GM23338 (cell line): ENCODE results near the gene RIF1. TPM values are rescaled to one million over a fixed set of nuclear protein-coding genes. Genes with fewer than 3 reads are reported as not detected.

Experiments
- ATAC-seq: fragments of 200-7000 bp; cut with Tn5 transposase; 3 replicates; pipeline ENCODE4 v1.9.1; 2020
- DNase-seq: peaks from one replicate; pipeline ENCODE4 v3.0.0-alpha.2; 2015; ENCODE audit warnings: low spot score
- H2AFZ ChIP-seq: fragments of 200-600 bp; sonication (generic); 2 replicates; pipeline ENCODE4 v1.8.0; 2016; ENCODE audit warnings: antibody characterized with exemption, mild to moderate bottlenecking, moderate library complexity
- H3F3A ChIP-seq: fragments of 200-600 bp; sonication (generic); replicated peaks from 2 replicates; pipeline ENCODE4 v1.8.0; 2017; ENCODE audit warnings: antibody characterized with exemption, mixed run types, low read depth
- H3K27ac ChIP-seq: fragments of 200-600 bp; sonication (generic); 2 replicates; pipeline ENCODE4 v1.6.1; 2016; ENCODE audit warnings: low read depth
- H3K27me3 ChIP-seq: fragments of 200-600 bp; sonication (generic); 2 replicates; pipeline ENCODE4 v1.8.0; 2016; ENCODE audit warnings: mild to moderate bottlenecking, mixed run types, moderate library complexity; ENCODE audit not compliant: insufficient read depth
- H3K36me3 ChIP-seq: fragments of 200-600 bp; sonication (generic); 2 replicates; pipeline ENCODE4 v1.8.0; 2016; ENCODE audit warnings: mild to moderate bottlenecking; ENCODE audit not compliant: insufficient read depth
- H3K4me1 ChIP-seq: fragments of 200-600 bp; sonication (generic); 2 replicates; pipeline ENCODE4 v1.8.0; 2016; ENCODE audit warnings: mild to moderate bottlenecking, moderate library complexity; ENCODE audit not compliant: insufficient read depth
- H3K4me2 ChIP-seq: fragments of 200-600 bp; sonication (generic); 2 replicates; pipeline ENCODE4 v1.7.1; 2017; ENCODE audit warnings: mixed run types
- H3K4me3 ChIP-seq: fragments of 200-600 bp; sonication (generic); 2 replicates; pipeline ENCODE4 v1.6.1; 2016; ENCODE audit warnings: mixed run types
- H3K79me2 ChIP-seq: fragments of 200-600 bp; sonication (generic); replicated peaks from 2 replicates; pipeline ENCODE4 v1.8.0; 2017; ENCODE audit warnings: mild to moderate bottlenecking; ENCODE audit not compliant: insufficient read depth
- H3K9me2 ChIP-seq: fragments of 200-600 bp; sonication (generic); 2 replicates; pipeline ENCODE4 v1.8.0; 2017; ENCODE audit not compliant: insufficient read depth
- H4K20me1 ChIP-seq: fragments of 200-600 bp; sonication (generic); replicated peaks from 2 replicates; pipeline ENCODE4 v1.8.0; 2017; ENCODE audit warnings: mild to moderate bottlenecking; ENCODE audit not compliant: insufficient read depth
- H3K27ac Mint-ChIP-seq: 2 replicates; pipeline ENCODE4 v1.8.0; 2020; ENCODE audit warnings: inconsistent platforms, mild to moderate bottlenecking, moderate library complexity, mixed read lengths
- H3K27me3 Mint-ChIP-seq: 3 replicates; pipeline ENCODE4 v1.8.0; 2022; ENCODE audit warnings: low read depth, mild to moderate bottlenecking, moderate library complexity, mixed read lengths, inconsistent platforms; ENCODE audit not compliant: insufficient read depth, poor library complexity
- H3K36me3 Mint-ChIP-seq: 3 replicates; pipeline ENCODE4 v1.8.0; 2021; ENCODE audit warnings: low read depth, mild to moderate bottlenecking, inconsistent platforms, moderate library complexity, mixed read lengths
- H3K4me1 Mint-ChIP-seq: 3 replicates; pipeline ENCODE4 v1.8.0; 2020; ENCODE audit warnings: mild to moderate bottlenecking, inconsistent platforms, mixed read lengths
- H3K4me3 Mint-ChIP-seq: 3 replicates; pipeline ENCODE4 v1.8.0; 2021; ENCODE audit warnings: moderate library complexity, mild to moderate bottlenecking, inconsistent platforms, mixed read lengths
- H3K9me3 Mint-ChIP-seq: 3 replicates; pipeline ENCODE4 v1.8.0; 2020; ENCODE audit warnings: moderate library complexity, mild to moderate bottlenecking, inconsistent platforms, mixed read lengths
- CREB1 ChIP-seq: fragments of 250-450 bp; sonication (Bioruptor Pico); IDR thresholded peaks from 2 replicates; pipeline ENCODE4 v1.5.0; 2020; ENCODE audit warnings: low read depth, mild to moderate bottlenecking, moderate library complexity
- CTCF ChIP-seq, 2 experiments: fragments of 200-600 bp in 1 of 2; sonication (generic) in 1 of 2; conservative IDR thresholded peaks; 2 replicates each; pipeline versions ENCODE4 v1.5.1 to v1.6.1; 2016 to 2017; ENCODE audit warnings: antibody characterized with exemption in 2 of 2, low read depth in 2 of 2, mild to moderate bottlenecking in 2 of 2, moderate library complexity in 1 of 2
- ETS1 ChIP-seq: IDR thresholded peaks from 2 replicates; pipeline ENCODE4 v1.6.1; 2016; ENCODE audit warnings: antibody characterized with exemption
- EZH2 ChIP-seq: fragments of 200-600 bp; sonication (generic); IDR thresholded peaks from one replicate; pipeline ENCODE4 v1.8.0; 2017; ENCODE audit warnings: antibody characterized with exemption, mild to moderate bottlenecking, low read depth; ENCODE audit not compliant: unreplicated experiment
- EZH2phosphoT487 ChIP-seq: fragments of 200-600 bp; sonication (generic); IDR thresholded peaks from one replicate; pipeline ENCODE4 v1.8.1; 2018; ENCODE audit warnings: antibody characterized with exemption; ENCODE audit not compliant: unreplicated experiment
- JUNB ChIP-seq: IDR thresholded peaks from one replicate; pipeline ENCODE4 v1.6.1; 2016; ENCODE audit warnings: antibody characterized with exemption; ENCODE audit not compliant: unreplicated experiment
- NANOG ChIP-seq: IDR thresholded peaks from 2 replicates; pipeline ENCODE4 v1.6.1; 2016; ENCODE audit warnings: antibody characterized with exemption, borderline replicate concordance
- POLR2AphosphoS5 ChIP-seq: IDR thresholded peaks from 2 replicates; pipeline ENCODE4 v1.6.1; 2016; ENCODE audit warnings: antibody characterized with exemption, low read depth
- REST ChIP-seq: IDR thresholded peaks from one replicate; pipeline ENCODE4 v1.6.1; 2018; ENCODE audit warnings: antibody characterized with exemption; ENCODE audit not compliant: unreplicated experiment
- STAT1 ChIP-seq: IDR thresholded peaks from one replicate; pipeline ENCODE4 v1.6.1; 2016; ENCODE audit warnings: antibody characterized with exemption; ENCODE audit not compliant: unreplicated experiment
- ZNF114 ChIP-seq: fragments of 250-450 bp; sonication (Bioruptor Pico); IDR thresholded peaks from 2 replicates; pipeline ENCODE4 v1.5.0; 2020; ENCODE audit warnings: mild to moderate bottlenecking, moderate library complexity
- ZNF331 ChIP-seq: fragments of 250-450 bp; sonication (Bioruptor Pico); IDR thresholded peaks from 2 replicates; pipeline ENCODE4 v1.5.0; 2020; ENCODE audit warnings: low read depth, mild to moderate bottlenecking, moderate library complexity
- ZNF462 ChIP-seq: fragments of 250-450 bp; sonication (Bioruptor Pico); IDR thresholded peaks from 2 replicates; pipeline ENCODE4 v1.5.0; 2020; ENCODE audit warnings: mild to moderate bottlenecking, moderate library complexity
- polyA plus RNA-seq: library from polyadenylated mRNA; unstranded; fragments of >200 nt; fragmentation: Nextera tagmentation; extraction: Ambion mirVana; gene quantifications from 2 replicates; pipeline ENCODE4 v1.2.1, GENCODE V29; 2016
- total RNA-seq: library from RNA; depleted of rRNA; stranded (reverse); fragments of >200 nt; shearing (Covaris generic); gene quantifications from 2 replicates; pipeline ENCODE4 v1.2.3, GENCODE V29; 2014

RIF1 gene
- total and polyA plus RNA-seq, 2 experiments from 2014 or later: 68.5 to 134 TPM

DNA sequence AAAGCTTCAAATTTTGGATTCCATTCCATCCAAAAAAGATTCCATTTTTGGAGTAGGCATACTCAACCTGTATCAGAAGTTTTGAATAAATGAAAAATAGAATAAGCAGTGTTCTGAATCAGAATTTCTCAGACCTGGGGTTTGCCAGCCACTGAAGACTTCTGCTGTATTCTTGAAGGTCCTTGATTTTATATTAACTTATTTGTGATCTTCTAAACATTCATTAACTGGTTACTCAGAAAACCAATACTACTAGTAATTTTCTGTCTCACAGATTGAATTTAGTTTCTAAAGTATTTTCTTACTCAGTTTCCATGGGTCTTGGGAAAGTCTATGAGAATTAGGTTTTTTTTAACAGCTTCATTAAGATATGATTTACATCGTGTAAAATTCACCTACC lies 60.9 kb downstream of the RIF1 start:
- ATAC-seq: no peak
- H3K4me1 Mint-ChIP-seq: no peaks in the 10 kb centered on the region
- TF ChIP-seq JUNB: no peak
- TF ChIP-seq CTCF (conservative IDR thresholded peaks at IDR 0.05; ENCODE audit: low read depth in 2 of 2): no peak
- TF ChIP-seq POLR2AphosphoS5: no peak
- TF ChIP-seq EZH2: no peak
- TF ChIP-seq CREB1: no peak
- TF ChIP-seq ZNF462 (CRISPR knock-in tag): no peak
- no peak for TF ChIP-seq REST
- TF ChIP-seq STAT1: no peak
- no peak for TF ChIP-seq NANOG
- TF ChIP-seq ZNF114 (CRISPR knock-in tag): no peak
- TF ChIP-seq ETS1: no peak
- TF ChIP-seq ZNF331 (CRISPR knock-in tag): no peak
- no peak for TF ChIP-seq EZH2phosphoT487

More for the DNA sequence above, 60.9 kb downstream of the RIF1 start:
- H3K27ac ChIP-seq: no peak overlapping the region
- H3K9me2 ChIP-seq: no peaks in the 10 kb centered on the region
- H3K4me3 Mint-ChIP-seq: no peak overlapping the region
- no peak for DNase-seq
- H3K36me3 Mint-ChIP-seq: peaks cover 95% of the 10 kb centered on the region
- H3K4me2 ChIP-seq: no peak overlapping the region
- H4K20me1 ChIP-seq: peaks cover 29% of the 10 kb centered on the region
- no peaks in the 10 kb centered on the region for H3K4me1 ChIP-seq
- no peaks in the 10 kb centered on the region for H3F3A ChIP-seq
- no peak overlapping the region for H2AFZ ChIP-seq
- no peak overlapping the region for H3K27ac Mint-ChIP-seq
- no peaks in the 10 kb centered on the region for H3K9me3 Mint-ChIP-seq
- H3K79me2 ChIP-seq: peaks cover 77% of the 10 kb centered on the region
- no peaks in the 10 kb centered on the region for H3K27me3 ChIP-seq
- peaks cover 76% of the 10 kb centered on the region for H3K36me3 ChIP-seq
- H3K27me3 Mint-ChIP-seq: no peaks in the 10 kb centered on the region
- H3K4me3 ChIP-seq: no peak overlapping the region
